Kidney epithelial cell (primary cell): ENCODE results near the gene SUMF2. TPM values are rescaled to one million over a fixed set of nuclear protein-coding genes. Genes with fewer than 3 reads are reported as not detected.
A peak's percentile ranks its signal among the peaks of the same experiment; 100 is the strongest.
"Not testable (repeated sequence)": the region's sequence is repeated elsewhere in the genome, so short reads cannot be mapped to it uniquely, and the experiment has no call there.

Source experiments
- DNase-seq: peaks from one replicate; pipeline ENCODE4 v3.0.0-alpha.2; 2010; ENCODE audit warnings: low read depth
- H3K27me3 ChIP-seq: 2 replicates; pipeline ENCODE4 v1.6.0; 2011; ENCODE audit warnings: low read length; ENCODE audit not compliant: control insufficient read depth, insufficient read depth
- H3K36me3 ChIP-seq: 2 replicates; pipeline ENCODE4 v1.5.1; 2011; ENCODE audit warnings: low read length; ENCODE audit not compliant: control insufficient read depth, insufficient read depth
- H3K4me3 ChIP-seq: 2 replicates; pipeline ENCODE4 v1.5.1; 2011; ENCODE audit warnings: low read depth, mild to moderate bottlenecking, control low read depth, low read length
- total RNA-seq: library from RNA; depleted of rRNA; stranded (reverse); fragments of >200 nt; gene quantifications from 2 replicates; pipeline ENCODE4 v1.2.3, GENCODE V29; 2015
- TF ChIP-seq, protein P1 (sequence below): IDR thresholded peaks from 2 replicates; pipeline ENCODE4 v1.5.1; 2011; ENCODE audit warnings: mild to moderate bottlenecking, moderate library complexity, low read length, control low read depth, inconsistent platforms; ENCODE audit not compliant: insufficient read depth, poor library complexity, severe bottlenecking

The SUMF2 gene
- total RNA-seq, 1 donor from 2014 or later: 98.6 TPM

DNA sequence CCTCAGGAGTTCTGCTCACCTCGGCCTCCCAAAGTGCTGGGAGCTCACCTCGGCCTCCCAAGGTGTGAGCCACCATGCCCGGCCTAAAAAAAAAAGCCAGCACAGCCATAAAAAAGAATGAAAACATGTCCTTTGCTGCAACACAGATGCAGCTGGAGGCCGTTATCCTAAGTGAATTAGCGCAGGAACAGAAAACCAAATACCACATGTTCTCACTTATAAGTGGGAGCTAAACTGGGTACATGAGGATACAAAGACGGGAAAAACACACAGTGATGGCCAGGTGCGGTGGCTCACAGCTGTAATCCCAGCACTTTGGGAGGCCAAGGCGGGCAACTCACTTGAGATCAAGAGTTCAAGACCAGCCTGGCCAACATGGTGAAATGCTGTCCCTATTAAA is 33.7 kb upstream of the SUMF2 start:
- H3K4me3 ChIP-seq: no peak overlapping the region
- no peaks in the 10 kb centered on the region for H3K27me3 ChIP-seq
- no peaks in the 10 kb centered on the region for H3K36me3 ChIP-seq
- DNase-seq: no peak
- TF ChIP-seq, protein P1, sequence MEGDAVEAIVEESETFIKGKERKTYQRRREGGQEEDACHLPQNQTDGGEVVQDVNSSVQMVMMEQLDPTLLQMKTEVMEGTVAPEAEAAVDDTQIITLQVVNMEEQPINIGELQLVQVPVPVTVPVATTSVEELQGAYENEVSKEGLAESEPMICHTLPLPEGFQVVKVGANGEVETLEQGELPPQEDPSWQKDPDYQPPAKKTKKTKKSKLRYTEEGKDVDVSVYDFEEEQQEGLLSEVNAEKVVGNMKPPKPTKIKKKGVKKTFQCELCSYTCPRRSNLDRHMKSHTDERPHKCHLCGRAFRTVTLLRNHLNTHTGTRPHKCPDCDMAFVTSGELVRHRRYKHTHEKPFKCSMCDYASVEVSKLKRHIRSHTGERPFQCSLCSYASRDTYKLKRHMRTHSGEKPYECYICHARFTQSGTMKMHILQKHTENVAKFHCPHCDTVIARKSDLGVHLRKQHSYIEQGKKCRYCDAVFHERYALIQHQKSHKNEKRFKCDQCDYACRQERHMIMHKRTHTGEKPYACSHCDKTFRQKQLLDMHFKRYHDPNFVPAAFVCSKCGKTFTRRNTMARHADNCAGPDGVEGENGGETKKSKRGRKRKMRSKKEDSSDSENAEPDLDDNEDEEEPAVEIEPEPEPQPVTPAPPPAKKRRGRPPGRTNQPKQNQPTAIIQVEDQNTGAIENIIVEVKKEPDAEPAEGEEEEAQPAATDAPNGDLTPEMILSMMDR: no peak

- H3K4me3 ChIP-seq, H3K27me3 ChIP-seq, DNase-seq, H3K36me3 ChIP-seq: not testable (repeated sequence)
Measured at GRCh38 chr7:56031556-56031955, 32.5 kb upstream of the SUMF2 start.

- not testable (repeated sequence) for H3K27me3 ChIP-seq, H3K36me3 ChIP-seq, H3K4me3 ChIP-seq, DNase-seq
Measured at GRCh38 chr7:56032578-56032977, 31.5 kb upstream of the SUMF2 start.

DNA sequence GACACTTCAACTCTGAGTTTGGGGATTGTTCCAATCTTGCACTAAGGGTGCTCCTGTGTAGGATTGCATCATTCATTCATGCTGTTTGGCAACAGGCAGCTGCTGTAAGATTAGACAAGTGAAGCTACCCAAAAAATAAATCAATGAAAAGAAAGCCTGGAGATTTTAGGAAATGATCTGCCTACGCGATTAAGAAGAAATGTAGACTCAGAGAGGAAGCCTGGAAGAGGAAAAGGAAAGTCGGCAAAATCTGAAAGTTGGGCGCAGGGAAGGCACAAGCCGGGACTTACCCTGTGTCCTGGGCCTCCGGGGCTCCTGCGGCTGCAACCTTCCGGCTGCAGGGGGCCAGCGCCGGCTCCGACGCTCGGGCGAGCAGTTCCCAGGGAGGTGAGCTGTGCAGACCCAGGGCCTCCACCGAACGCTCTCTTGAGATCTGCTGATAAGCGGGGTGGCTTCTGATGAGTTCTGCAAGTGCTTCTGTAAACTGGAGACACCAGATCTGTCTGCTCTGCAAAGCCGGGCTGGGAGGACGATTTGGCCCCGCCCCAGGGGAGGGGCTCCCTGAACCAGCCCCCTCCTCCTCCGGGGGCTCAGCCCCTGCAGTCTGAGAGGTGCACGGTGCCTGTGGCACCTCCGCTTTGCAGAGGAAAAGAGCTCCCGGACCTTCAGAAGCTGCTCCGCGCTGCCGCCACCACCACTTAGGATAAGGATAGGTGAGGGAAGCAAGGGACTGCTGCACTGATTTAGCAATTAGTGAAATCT is 30.2 kb upstream of the SUMF2 start:
- no peaks in the 10 kb centered on the region for H3K36me3 ChIP-seq
- DNase-seq: no peak
- H3K4me3 ChIP-seq: peak overlapping the region; percentile 44
- no peaks in the 10 kb centered on the region for H3K27me3 ChIP-seq
- TF ChIP-seq, protein P1: peak; percentile 41

GRCh38 chr7:56040730-56041129 is 23.4 kb upstream of the SUMF2 start:
- DNase-seq: no peak
- TF ChIP-seq, protein P1: no peak
- Histone ChIP-seq H3K27me3 (no peaks in the 10 kb centered on the region), H3K4me3 (no peak overlapping the region), H3K36me3 (no peaks in the 10 kb centered on the region)

DNA sequence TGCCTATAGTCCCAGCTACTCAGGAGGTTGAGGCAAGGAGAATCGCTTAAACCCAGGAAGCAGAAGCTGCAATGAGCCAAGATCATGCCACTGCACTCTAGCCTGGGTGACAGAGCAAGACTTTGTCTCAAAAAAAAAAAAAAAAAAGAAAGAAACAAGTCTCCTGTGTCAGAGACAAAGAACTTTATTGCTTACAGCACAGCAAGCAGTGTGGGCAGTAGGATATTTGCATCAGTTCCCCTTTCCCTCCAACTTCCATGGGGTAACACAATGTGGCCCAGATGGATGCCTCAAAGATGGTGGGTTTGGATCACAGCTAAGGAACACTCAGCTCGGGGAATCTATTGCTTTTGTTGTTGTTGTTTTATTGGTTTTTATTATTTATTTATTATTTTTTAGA is 18.3 kb upstream of the SUMF2 start:
- not testable (repeated sequence) for H3K36me3 ChIP-seq, H3K27me3 ChIP-seq, DNase-seq, H3K4me3 ChIP-seq

- TF ChIP-seq, protein P1: no peak
- DNase-seq: peak; percentile 75
- Histone ChIP-seq H3K36me3 (no peaks in the 10 kb centered on the region), H3K27me3 (no peaks in the 10 kb centered on the region), H3K4me3 (no peak overlapping the region)
Measured at GRCh38 chr7:56046721-56047445, 17.2 kb upstream of the SUMF2 start.

DNA sequence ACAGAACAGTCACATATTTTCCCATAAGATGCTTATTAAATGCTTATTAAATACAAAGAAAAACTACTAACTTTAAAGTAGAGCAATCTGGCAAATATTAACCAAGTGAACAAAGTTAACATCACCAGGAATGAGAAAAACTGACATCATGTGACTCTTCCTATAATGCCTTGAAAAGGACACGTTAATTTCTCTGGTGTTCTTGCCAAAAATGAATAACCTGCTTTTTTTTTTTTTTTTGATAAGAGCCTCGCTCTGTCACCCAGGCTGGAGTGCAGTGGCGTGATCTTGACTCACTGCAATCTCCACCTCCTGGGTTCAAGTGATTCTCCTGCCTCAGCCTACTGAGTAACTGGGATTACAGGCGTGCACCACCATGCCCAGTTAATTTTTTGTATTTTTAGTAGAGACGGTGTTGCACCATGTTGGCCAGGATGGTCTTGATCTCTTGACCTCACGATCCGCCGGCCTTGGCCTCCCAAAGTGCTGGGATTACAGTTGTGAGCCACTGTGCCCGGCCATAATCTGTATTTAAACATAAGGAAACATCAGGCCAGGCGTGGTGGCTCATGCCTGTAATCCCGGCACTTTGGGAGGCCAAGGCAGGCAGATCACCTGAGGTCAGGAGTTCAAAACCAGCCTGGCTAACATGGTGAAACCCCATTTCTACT is 16.5 kb upstream of the SUMF2 start:
- H3K36me3 ChIP-seq, DNase-seq, H3K4me3 ChIP-seq, H3K27me3 ChIP-seq: not testable (repeated sequence)
